Stimulated activated CD8-positive, alpha-beta memory T cell treated with anti-CD3 and anti-CD28 coated beads, Interleukin-12 subunit alpha, Interleukin-12 subunit beta, amount 100 ng/mL, for 24 hours (primary cell): ENCODE results near the gene M1AP.

Source experiments
- DNase-seq: peaks from one replicate; pipeline ENCODE4 v3.0.0-alpha.2; 2020; ENCODE audit errors: extremely low read depth

The M1AP gene

DNA sequence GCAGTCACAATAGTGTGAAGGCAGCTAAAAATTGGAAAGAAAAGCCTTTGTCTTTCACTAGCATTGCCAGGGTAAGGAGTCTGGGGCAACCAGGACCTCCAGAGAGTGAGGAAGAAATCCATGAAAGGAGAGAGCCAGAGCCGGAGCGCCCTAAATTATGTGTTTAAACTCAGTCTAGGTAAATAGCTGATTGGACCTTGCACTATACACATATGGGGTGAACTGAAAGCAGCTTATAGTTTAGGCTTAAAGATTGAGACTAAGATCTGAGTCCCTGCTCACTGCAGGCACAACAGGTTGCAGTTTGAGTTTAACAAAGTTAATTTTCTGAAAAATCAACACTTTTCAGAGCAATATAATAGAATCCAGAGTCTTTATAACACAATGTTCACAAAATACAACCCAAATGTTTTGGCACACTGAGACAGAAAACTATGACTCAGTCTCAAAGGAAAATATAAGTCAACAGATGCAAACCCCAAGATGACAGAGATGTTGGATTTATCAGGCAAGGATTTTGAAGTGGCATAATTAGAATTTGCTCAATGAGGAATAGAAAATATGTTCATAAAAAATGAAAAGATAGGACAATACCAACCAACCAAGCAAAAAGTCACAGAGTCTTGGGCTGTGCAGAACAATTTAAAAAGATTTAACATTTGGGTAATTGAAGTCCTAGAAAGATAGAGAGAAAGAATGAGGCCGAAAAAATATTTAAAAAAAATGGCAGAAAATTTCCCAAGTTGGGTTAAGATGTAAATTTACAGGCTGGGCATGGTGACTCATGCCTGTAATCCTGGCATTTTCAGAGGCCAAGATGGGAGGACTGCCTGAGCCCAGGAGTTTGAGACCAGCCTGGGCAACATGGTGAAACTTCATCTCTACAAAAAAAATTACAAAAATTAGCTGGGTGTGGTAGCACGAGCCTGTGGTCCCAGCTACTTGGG is 54.0 kb downstream of the M1AP start:
- DNase-seq, result no peak

DNA sequence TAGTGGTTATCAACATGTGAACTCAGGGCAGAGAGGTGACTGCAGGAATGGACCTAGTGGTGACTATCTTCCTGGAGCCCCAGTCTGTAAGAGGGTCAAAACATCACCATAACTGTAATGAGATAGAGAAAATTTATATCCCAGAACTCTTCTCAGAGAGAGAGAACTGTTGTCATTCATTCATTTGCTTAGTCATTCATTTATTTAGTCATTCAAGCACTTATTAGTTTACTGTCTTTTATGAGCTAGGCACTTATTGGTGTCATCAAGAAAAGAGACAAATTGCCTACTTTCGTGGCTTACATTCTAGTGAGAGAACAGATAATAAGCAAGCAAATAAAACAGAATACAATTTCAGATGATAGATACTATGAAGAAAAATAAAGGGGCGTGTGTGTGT is 59.5 kb downstream of the M1AP start:
- DNase-seq, result no peak

DNA sequence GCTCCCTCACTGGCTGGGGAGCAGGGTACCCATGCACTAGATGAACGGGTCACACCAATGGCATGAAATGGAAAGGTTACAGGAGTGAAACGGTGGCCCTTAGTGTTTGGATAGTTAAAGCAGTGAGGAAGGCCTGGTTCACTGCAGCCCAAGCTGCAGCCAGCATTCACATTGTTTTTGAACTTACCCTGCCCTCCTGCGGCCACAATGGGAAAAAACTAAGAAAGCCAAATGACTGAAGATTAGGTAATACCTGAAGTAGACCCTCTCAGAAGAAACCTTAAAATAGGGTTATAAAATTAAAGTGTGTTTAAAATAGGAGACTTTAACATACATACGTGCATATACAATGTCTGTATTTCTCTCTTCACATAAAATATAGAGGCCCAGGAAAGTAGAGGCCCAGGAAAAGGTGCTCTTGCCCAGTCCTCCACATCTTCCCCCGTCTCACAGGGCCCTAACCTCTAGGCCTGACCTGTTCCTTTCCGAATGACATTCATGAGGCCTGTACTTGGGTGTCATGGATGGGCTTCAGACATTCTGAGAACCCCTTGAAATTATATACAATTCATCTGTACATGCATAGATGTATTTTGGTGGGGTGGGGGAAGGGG is 60.4 kb downstream of the M1AP start:
- no peak for DNase-seq

DNA sequence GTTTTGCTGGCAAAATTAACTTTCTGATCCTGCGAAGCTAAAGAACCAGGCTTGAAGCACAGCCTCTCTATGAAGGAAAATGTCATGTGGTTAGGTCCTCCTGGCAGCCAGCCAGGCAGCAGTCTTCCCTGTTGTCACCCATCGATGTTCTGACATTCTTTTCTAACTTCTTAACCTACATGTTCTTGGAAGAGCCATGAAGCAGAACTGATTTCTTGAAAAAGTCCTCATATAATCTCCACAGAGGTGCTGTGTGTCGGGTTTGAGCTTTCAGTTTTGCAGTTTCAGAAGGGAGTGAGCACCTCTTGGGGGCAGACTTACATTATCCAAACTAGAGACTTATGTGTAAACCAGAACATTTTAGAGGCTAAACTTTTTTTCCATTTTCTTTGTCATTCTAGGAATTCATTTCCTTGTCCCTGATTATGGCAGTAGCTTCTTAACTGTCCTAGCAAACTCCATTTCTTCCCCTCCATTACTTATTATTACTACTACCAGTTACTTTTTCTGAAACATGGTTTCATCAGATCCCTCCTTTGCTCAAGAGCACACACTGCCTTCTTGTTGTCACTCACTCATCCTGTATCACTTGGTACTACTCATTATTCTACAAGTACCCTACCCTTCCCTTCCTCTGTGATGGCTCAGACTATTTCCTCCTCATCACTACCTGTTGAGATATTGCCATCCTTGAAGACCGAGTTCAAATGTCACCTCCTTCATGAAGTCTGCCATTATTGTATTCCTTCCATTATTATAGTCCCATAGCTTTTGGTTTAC is 62.5 kb downstream of the M1AP start:
- no peak for DNase-seq

DNA sequence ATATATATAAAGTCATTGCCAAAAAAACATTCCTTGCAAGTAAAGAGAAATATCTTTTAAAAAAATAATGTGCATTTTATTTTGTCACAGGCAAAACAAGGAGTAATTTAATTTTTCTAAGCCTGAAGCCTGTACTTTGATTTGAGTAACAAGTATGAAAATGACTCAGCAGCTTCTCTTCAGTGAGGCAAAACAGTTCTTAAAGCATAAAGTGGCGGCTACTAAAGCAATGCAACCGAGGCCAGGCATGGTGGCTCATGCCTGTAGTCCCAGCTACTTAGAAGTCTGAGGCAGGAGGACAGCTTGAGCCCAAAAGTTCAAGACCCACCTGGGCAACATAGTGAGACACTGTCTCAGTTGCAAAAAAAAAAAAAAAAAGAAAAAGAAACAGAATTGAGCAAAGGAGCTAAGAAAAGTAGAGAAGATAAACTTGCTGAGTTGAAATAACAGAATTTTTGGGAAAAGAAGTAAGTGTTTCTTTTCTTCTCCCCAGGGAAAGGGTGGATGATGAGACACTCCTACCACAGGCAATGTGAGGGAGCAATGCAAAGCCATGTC is 64.0 kb downstream of the M1AP start:
- no peak for DNase-seq

DNA sequence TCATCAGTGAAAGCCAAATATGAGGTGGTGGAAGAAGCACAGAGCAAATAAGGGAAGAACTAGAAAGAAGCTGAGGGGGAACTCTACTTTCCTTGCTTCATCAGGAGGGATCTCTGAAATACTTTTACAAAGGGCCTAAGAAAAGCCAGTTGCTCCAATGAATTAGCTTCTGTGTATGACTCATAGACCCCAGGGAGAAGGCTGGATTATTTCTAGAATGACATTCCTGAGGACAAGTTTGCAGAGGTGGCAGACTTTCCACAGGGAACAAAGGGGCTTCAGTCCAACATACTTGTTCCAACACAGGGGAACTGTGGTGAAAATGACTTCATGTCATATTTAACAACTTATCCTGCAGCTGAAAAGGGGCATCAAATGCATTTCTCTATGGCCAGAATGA is 64.6 kb downstream of the M1AP start:
- DNase-seq, result no peak

DNA sequence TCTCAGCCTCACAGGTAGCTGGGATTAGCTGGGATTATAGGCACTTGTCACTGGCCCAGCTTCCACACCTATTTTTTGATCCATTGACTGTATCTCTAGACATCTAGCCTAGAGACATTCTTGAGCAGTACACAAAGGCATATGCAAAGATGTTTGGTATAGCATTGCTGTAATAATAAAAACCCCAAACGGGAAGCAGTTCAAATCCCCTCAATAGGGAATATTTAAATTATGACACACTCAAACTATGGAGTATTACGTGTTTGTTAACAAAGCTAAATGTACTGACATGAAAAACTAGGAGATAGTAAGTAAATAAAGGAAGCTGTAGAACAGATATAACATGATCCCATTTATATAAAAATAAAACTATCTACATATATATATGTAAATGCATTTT is 65.9 kb downstream of the M1AP start:
- no peak for DNase-seq

DNA sequence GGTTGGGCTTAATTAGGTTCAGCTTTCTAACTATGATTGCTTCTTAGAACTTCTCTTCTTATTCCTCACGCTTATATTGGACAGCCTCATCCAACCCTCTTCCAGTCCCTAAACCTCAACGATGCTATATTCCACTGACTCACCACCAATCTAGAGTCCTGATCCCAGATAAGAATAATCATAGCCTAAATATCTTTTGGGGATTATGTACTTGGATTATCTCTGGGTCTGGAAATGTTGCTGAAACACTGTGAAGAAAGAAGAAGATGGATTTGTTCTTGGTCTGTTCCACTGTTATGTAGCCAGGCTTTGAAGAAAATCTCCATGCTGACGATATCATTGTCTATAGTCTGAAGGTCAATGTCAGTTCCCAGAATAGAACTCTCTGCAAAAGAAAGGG is 66.7 kb downstream of the M1AP start:
- DNase-seq, result no peak

DNA sequence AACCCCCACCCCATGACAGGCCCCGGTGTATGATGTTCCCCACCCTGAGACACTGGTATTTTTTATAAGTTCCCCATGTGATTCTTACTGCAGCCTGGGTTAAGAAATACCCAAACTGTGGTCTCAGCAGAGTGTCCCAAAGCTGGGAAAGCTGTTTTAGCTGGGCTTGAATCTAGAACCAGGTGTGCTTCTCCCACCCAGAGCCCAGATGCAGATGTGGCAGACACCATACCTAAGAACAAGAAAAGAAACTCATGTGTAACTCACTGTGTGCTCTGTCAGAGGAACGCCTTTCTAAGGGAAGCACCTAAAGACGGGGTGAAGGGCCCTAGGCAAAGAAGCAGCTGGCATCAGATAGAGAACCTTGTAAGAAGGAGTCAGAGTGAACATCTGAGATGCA is 69.7 kb downstream of the M1AP start:
- no peak for DNase-seq

DNA sequence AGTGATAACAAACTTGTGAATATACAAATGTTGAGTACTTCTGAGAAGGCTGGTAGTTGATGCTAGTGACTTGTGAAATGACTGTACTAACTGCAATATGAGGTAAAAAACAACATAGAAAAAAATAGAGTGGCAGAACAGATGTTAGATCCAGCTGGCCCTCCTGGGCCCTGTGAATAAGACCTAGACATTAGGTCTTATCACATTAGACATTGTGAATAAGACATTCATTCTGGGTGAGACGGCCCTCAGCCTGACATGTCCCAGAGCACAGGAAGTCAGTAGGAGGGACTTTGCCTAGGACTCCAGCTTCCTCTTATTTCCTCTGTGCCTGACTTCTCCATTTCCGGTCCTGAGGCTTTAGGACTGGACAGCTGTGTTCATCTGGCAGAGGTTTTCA is 70.7 kb downstream of the M1AP start:
- DNase-seq, result no peak

DNA sequence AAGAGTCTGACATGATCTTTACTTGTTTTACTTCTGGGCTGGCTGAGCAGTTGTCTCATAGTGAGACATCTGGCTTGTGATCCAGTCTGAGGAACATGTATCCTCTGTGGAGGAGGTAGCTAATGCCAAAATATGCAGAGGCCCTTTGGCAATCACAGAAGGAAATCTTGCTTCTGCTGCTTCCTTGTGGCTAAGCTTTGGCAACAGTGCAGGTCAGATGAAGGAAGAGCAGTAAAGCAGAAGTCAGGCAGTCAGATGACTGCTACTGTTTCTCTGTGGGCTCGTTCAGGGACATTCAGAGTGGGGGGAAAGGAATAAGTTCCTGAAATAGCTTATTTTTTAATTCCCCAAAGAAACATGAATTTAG is 71.3 kb downstream of the M1AP start:
- no peak for DNase-seq

DNA sequence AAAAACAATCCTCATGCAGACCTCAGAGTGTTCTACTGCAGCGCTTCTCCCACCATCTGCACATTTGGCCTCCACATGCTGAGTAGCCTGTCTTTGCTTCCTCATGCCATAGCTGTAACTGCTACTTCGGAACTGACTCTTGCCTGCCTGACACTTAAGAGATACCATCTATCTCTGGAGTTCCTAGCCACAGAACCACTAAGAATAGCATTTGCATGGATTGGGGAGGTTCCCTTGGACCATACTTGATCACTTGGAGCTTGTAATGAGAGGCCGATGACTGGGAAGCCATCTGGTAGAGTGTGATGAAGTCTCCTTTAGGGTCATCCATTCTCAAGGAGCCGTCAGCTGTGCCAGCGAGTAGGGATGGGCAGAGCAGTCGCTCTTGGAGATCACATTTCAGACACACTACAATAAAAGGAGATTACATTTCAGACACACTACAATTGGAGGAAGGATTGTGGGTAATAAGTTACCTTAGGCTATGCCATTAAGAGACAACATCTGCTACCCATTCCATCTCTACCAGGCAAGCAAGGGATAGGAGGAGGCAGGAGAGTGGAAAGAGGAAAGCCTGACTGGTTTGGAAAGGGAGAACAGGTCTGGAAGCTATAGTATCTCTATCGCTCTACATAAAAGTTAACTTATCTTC is 71.8 kb downstream of the M1AP start:
- DNase-seq, result no peak

DNA sequence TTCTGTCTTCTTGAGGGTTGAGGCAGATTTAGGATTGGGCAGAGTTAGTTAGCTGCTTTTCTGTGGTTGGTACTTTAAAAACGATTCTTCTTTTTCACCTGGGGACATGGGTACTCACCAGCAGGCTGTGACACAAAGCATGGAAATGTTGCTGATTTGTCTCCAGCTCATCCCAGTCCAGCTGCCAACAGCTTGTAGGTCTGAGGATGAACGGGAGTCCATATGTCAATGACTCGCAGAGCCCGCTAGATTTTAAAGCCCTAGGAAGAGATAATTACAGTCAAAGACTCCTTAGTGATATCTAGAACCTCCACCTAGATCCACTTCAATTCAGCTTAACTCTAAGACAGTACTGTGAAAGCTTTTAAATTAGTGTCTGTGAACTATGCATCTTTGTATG is 72.8 kb downstream of the M1AP start:
- DNase-seq, result no peak

DNA sequence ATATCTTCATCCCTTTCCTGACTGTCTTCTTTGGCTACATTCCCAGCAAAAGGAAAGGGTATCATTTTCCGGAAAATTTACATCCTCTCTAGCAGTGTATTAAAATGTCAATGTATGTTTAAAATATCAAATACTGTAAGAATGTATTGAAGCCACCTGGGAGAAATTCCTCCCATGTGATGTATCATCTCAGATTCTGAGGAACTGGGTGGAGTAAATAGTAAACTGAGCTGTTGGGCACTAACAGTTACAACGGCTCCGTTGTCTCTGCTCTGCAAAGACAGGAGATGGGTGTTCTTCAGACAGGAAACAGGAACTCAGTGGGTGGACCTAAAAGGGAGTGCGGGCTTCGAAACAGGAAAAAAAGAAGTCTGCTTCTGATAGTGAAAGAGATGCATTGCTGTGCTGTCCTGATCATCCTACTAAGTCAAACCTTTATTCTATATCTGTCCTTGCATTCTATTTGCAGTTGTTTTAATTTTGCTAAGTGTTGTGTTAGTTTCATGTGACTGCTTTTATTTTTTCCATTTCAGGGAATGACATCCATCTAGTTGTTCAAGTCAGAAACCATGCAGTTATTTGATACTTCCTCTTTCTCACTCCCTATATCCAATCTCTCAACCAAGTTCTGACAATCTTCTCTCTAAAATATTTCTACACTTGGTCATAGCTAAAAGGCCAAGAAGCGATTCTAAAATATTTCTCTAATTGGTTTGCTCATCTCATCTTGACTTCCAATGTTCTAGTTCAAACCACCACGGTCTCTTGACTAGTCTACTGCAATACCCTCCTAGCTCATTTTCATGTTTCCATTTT is 74.2 kb downstream of the M1AP start:
- DNase-seq, result no peak

DNA sequence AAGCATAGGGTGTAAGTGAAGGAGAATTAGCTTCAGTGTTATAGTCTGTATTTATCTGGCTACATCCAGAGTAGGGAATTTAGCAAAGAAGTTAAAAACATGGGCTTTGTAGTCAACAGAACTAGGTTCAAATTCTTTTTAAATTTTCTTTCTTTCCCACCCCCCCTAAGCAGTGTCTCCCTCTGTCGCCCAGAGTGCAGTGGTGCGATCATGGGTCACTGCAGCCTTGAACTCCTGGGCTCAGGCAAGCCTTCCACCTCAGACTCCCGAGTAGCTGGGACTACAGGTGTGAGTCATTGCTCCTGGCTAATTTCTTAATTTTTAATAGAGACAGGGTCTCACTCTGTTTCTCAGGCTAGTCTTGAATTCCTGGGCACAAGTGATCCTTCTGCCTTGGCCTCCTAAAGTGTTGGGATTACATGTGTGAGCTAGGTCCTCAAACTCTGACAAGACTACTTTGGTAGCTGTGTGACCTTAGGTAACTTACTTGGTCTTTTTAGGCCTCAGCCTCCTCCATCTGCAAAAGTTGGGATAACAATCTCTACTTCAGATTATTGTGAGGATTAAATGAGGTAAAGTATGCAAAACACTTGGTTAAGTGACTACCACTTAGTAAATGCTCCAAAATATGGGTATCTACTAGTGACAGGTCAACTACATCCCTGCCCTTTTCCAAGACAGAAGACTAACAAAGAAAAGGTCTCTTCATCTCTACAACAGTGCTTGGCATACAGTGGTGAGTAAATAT is 75.8 kb downstream of the M1AP start:
- no peak for DNase-seq

DNA sequence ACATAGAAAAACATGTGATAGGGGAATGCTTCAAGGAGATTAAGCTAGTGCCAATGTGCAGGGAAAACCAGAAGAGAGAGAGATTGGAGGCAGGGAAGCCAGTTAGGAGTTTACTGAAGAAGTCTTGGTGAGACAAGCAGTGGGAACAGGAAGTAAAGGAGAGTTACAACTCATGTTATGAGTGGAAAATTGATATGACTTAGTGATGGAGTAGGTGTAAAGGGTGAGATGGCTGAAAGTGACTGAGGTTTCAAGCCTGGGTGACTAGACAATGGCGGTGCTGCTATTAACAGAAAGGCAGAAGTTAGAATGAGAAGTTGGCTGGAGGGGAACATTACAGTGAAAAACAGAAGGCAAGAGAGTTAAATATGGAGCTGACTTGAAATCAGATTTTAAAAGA is 77.1 kb downstream of the M1AP start:
- DNase-seq, result no peak

DNA sequence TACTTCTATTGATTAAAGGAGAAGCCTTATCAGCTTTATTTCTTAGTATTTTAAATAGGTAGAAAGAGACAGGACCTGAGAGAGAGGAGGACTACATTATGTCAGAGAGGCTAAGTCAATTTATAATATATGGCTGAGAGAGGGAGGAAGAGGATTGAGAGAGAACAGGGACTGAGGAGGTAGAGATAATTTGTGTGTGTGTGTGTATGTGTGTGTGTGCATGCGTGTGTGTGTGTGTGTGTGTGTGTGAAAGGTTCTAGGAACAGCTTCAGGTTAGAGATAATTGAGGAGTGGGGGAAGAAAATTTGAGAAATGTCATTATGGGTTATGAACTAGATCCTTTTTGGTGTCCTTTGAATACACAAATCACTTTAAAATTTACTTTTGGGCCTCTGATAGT is 78.4 kb downstream of the M1AP start:
- no peak for DNase-seq

DNA sequence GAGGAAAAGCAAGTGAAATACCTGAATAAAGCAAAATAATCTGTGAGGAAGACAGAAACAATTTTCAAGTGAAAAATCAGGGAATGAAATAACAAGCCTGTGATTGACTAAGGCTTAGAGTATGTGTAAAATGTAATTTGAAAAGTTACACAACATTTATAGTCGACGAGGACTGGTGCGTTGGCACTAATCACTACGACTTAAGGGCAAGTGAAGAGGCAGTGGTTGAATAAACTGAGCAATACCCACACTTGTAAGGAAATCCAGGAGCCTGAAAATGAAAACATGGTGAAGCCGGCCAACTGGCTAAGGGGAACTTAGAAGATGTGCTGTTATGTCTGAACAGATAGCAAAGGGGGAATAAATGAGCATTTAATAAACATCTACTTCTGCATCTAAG is 80.2 kb downstream of the M1AP start:
- DNase-seq, result no peak

DNA sequence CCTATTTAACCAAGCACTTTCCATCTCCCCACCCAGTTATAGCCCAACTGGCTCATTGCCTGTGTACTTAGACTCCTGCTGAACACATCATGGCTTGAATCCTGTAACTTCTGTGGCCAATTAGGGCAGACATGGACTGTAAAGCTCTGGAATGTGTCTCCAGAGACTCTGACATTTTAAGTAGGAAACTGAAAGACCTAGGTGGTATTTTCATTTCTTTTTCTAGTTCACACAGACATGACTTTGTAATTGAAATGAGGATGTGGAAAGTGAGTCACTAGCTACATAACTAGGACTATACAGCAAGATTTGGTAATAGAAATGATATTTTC is 81.4 kb downstream of the M1AP start:
- DNase-seq, result no peak

DNA sequence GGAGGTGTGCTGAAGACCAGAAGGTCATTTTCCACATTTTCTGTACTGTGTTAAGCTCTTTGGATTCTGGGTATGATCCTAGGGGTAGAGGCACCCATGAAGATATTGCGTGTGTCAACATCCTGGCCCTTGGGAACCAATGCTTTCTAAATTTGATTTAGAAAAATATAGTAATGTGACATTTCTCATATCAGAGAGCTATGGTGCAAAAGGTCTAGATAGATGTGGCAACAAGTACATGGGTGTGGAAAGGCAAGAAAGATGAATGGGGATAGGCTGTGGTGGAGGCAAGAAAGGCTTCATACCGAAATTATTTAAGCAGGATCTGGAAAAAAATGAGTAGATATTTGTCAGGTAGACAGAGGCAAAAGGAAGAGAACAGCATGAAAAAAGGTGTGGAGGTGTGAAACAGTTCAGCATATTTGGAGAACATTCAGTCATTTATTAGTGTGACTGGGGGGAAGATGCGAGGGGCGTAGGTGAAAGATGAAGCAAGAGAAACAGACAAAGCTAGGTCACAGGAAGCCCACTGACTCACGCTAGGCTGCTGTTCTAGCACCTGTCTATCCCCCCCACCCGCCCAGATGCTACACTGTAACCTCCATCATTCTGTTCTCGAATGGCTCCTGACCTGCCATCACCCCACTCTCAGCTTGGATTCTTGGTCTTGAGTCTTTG is 81.9 kb downstream of the M1AP start:
- no peak for DNase-seq
